BLaER1 (cell line): Measurements from ENCODE around the gene HAPSTR1.
"Not testable (repeated sequence)": the region's sequence is repeated elsewhere in the genome, so short reads cannot be mapped to it uniquely, and the experiment has no call there.

Experiments
- H3K27ac ChIP-seq: shearing (Covaris generic); formaldehyde crosslinking; 2 replicates; pipeline ENCODE4 v1.8.1; 2022
- H3K27me3 ChIP-seq: shearing (Covaris generic); formaldehyde crosslinking; 2 replicates; pipeline ENCODE4 v1.8.1; 2022
- H3K36me3 ChIP-seq: shearing (Covaris generic); formaldehyde crosslinking; 2 replicates; pipeline ENCODE4 v1.8.1; 2022
- H3K4me1 ChIP-seq: shearing (Covaris generic); formaldehyde crosslinking; 2 replicates; pipeline ENCODE4 v1.8.1; 2022
- H3K4me2 ChIP-seq: shearing (Covaris generic); formaldehyde crosslinking; 2 replicates; pipeline ENCODE4 v1.8.1; 2022
- H3K4me3 ChIP-seq: shearing (Covaris generic); formaldehyde crosslinking; 2 replicates; pipeline ENCODE4 v1.8.1; 2022
- H3K9ac ChIP-seq: shearing (Covaris generic); formaldehyde crosslinking; 2 replicates; pipeline ENCODE4 v1.8.1; 2022
- H3K9me3 ChIP-seq: shearing (Covaris generic); formaldehyde crosslinking; 2 replicates; pipeline ENCODE4 v1.8.1; 2022
- H4K20me1 ChIP-seq: shearing (Covaris generic); formaldehyde crosslinking; 2 replicates; pipeline ENCODE4 v1.8.1; 2022
- Cebpa-rat ChIP-seq: shearing (Covaris generic); IDR thresholded peaks from 2 replicates; pipeline ENCODE4 v1.8.1; 2022

The HAPSTR1 gene

GRCh38 chr16:9081843-9082242, 9.6 kb upstream of the HAPSTR1 start:
- peaks cover 19% of the 10 kb centered on the region for H3K4me1 ChIP-seq
- no peaks in the 10 kb centered on the region for H3K27me3 ChIP-seq
- H3K27ac ChIP-seq, result no peak overlapping the region
- peaks cover 34% of the 10 kb centered on the region for H3K9me3 ChIP-seq
- H3K4me3 ChIP-seq, result no peak overlapping the region
- no peaks in the 10 kb centered on the region for H3K36me3 ChIP-seq
- no peak overlapping the region for H3K4me2 ChIP-seq
- no peak overlapping the region for H3K9ac ChIP-seq
- TF ChIP-seq Cebpa-rat, result no peak
- no peaks in the 10 kb centered on the region for H4K20me1 ChIP-seq

GRCh38 chr16:9082422-9082821, 9.0 kb upstream of the HAPSTR1 start:
- TF ChIP-seq Cebpa-rat, result no peak

GRCh38 chr16:9087733-9088132, 3.7 kb upstream of the HAPSTR1 start:
- H3K9me3 ChIP-seq, result peaks cover 12% of the 10 kb centered on the region
- H3K4me2 ChIP-seq, H3K36me3 ChIP-seq, H3K27me3 ChIP-seq, H3K27ac ChIP-seq, H3K4me3 ChIP-seq, H3K9ac ChIP-seq: not testable (repeated sequence)
- H3K4me1 ChIP-seq, result peaks cover 26% of the 10 kb centered on the region
- peaks cover 11% of the 10 kb centered on the region for H4K20me1 ChIP-seq

More at GRCh38 chr16:9082422-9082821, 9.0 kb upstream of the HAPSTR1 start:
- Histone ChIP-seq H4K20me1 (no peaks in the 10 kb centered on the region), H3K9me3 (peaks cover 34% of the 10 kb centered on the region), H3K4me3 (no peak overlapping the region), H3K4me1 (peaks cover 14% of the 10 kb centered on the region), H3K27me3 (no peaks in the 10 kb centered on the region), H3K4me2 (no peak overlapping the region), H3K27ac (no peak overlapping the region), H3K9ac (no peak overlapping the region), H3K36me3 (no peaks in the 10 kb centered on the region)

GRCh38 chr16:9088848-9089247, 2.6 kb upstream of the HAPSTR1 start:
- Histone ChIP-seq H3K27ac (no peak overlapping the region; the same call in 1 of the 2 replicates), H3K4me3 (no peak overlapping the region), H3K36me3 (peaks cover 7% of the 10 kb centered on the region; the same call in 1 of the 2 replicates), H3K9me3 (peaks cover 12% of the 10 kb centered on the region), H3K4me1 (peaks cover 32% of the 10 kb centered on the region), H3K9ac (no peak overlapping the region), H4K20me1 (peaks cover 22% of the 10 kb centered on the region), H3K4me2 (peak overlapping the region; percentile 9; the same call in 1 of the 2 replicates), H3K27me3 (no peaks in the 10 kb centered on the region)
- TF ChIP-seq Cebpa-rat, result no peak

- peaks cover 40% of the 10 kb centered on the region for H3K4me1 ChIP-seq
- peak overlapping the region; percentile 74 for H3K4me3 ChIP-seq
- H3K9ac ChIP-seq, result peak overlapping the region; percentile 89
- H3K27ac ChIP-seq, result peak overlapping the region; percentile 97
- peaks cover 11% of the 10 kb centered on the region; the same call in 1 of the 2 replicates for H3K36me3 ChIP-seq
- H4K20me1 ChIP-seq, result peaks cover 30% of the 10 kb centered on the region
- no peaks in the 10 kb centered on the region for H3K27me3 ChIP-seq
- no peak for TF ChIP-seq Cebpa-rat
- peak overlapping the region; percentile 97 for H3K4me2 ChIP-seq
- H3K9me3 ChIP-seq, result peaks cover 5% of the 10 kb centered on the region
Observed at GRCh38 chr16:9089660-9090059, 1.8 kb upstream of the HAPSTR1 start.

GRCh38 chr16:9090101-9090959, 1.1 kb upstream of the HAPSTR1 start:
- Histone ChIP-seq H3K4me1 (peaks cover 47% of the 10 kb centered on the region), H3K27me3 (no peaks in the 10 kb centered on the region), H3K9me3 (no peaks in the 10 kb centered on the region), H3K36me3 (peaks cover 15% of the 10 kb centered on the region), H3K9ac (peak overlapping the region; percentile 89), H3K4me3 (peak overlapping the region; percentile 74), H3K27ac (peak overlapping the region; percentile 97), H4K20me1 (peaks cover 37% of the 10 kb centered on the region), H3K4me2 (peak overlapping the region; percentile 97)
- no peak for TF ChIP-seq Cebpa-rat

GRCh38 chr16:9091867-9092281, 430 bp downstream of the HAPSTR1 start:
- peak overlapping the region; percentile 99 for H3K9ac ChIP-seq
- TF ChIP-seq Cebpa-rat, result no peak
- H4K20me1 ChIP-seq, result peaks cover 52% of the 10 kb centered on the region
- peak overlapping the region; percentile 99 for H3K4me3 ChIP-seq
- H3K4me1 ChIP-seq, result peaks cover 63% of the 10 kb centered on the region
- peak overlapping the region; percentile 90 for H3K4me2 ChIP-seq
- no peaks in the 10 kb centered on the region for H3K27me3 ChIP-seq
- H3K9me3 ChIP-seq, result no peaks in the 10 kb centered on the region
- peak overlapping the region; percentile 99 for H3K27ac ChIP-seq
- peaks cover 29% of the 10 kb centered on the region for H3K36me3 ChIP-seq

GRCh38 chr16:9092282-9092977, 986 bp downstream of the HAPSTR1 start:
- H3K4me2 ChIP-seq, result peak overlapping the region; percentile 90
- H3K36me3 ChIP-seq, result peaks cover 35% of the 10 kb centered on the region
- peaks cover 68% of the 10 kb centered on the region for H3K4me1 ChIP-seq
- peak overlapping the region; percentile 99 for H3K4me3 ChIP-seq
- no peaks in the 10 kb centered on the region for H3K9me3 ChIP-seq
- peak overlapping the region; percentile 99 for H3K9ac ChIP-seq
- no peaks in the 10 kb centered on the region for H3K27me3 ChIP-seq
- TF ChIP-seq Cebpa-rat, result no peak
- H4K20me1 ChIP-seq, result peaks cover 58% of the 10 kb centered on the region
- H3K27ac ChIP-seq, result peak overlapping the region; percentile 99

GRCh38 chr16:9092978-9093344, 1.5 kb downstream of the HAPSTR1 start:
- Histone ChIP-seq H3K9me3 (no peaks in the 10 kb centered on the region), H3K4me2 (peak overlapping the region; percentile 90), H3K36me3 (peaks cover 40% of the 10 kb centered on the region), H4K20me1 (peaks cover 63% of the 10 kb centered on the region), H3K27ac (peak overlapping the region; percentile 99), H3K4me1 (peaks cover 73% of the 10 kb centered on the region), H3K4me3 (peak overlapping the region; percentile 99), H3K27me3 (no peaks in the 10 kb centered on the region), H3K9ac (peak overlapping the region; percentile 99)
- TF ChIP-seq Cebpa-rat, result no peak
